AG10803 (cell line): Measurements from ENCODE around the gene PAF1.

ENCODE experiments used
- DNase-seq: peaks from one replicate; pipeline ENCODE4 v3.0.0; 2010; ENCODE audit warnings: low read depth
- H3K4me3 ChIP-seq: 2 replicates; pipeline ENCODE4 v1.5.1; 2011; ENCODE audit warnings: mild to moderate bottlenecking, low read length, control low read depth
- TF ChIP-seq, protein P1 (sequence below): conservative IDR thresholded peaks from 2 replicates; pipeline ENCODE4 v1.5.1; 2011; ENCODE audit warnings: mild to moderate bottlenecking, low read length, control low read depth, inconsistent platforms

PAF1 gene

DNA sequence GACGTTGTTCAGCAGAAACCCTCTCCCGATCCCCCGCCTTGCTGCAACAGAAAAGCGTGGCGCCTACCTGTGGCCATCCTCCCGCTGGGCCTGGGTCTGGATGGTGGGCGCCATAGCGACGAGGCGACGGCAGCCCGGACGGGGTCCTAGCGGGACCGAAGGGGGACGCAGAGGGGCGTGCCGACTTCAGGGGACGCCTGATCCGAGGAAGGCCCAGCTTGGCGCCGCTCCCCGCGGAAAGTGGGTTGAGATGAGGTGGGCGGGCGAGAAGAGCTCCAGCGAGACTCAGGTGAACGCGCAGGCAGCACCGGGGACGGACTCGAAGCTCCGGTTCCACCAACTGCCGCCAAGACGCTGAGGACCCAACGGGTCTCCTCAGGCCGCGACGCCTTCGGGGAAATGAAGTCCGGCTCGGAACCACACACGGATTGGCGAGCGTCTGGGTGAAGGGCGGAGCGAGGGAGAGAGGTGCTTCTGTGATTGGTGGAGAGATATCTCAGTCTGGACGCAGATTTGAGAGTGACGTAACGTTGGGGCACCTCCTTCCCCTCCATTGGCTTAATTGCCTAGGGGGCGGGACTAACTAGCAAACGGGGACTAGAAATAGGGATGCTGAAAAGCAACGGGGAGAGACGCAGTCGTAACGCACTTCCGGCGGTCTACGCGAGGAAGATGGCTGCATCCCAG, at the start of gene PAF1, which contains the start of gene MED29:
PAF1 (minus strand) TSS at position 356 of the 687 bp plus-strand sequence; CDS start at position 114, 242 bp downstream.
MED29 (plus strand) TSS at position 628 of the 687 bp plus-strand sequence; CDS start at position 673, 45 bp downstream.
- DNase-seq, result peak; percentile 99
- TF ChIP-seq, protein P1, sequence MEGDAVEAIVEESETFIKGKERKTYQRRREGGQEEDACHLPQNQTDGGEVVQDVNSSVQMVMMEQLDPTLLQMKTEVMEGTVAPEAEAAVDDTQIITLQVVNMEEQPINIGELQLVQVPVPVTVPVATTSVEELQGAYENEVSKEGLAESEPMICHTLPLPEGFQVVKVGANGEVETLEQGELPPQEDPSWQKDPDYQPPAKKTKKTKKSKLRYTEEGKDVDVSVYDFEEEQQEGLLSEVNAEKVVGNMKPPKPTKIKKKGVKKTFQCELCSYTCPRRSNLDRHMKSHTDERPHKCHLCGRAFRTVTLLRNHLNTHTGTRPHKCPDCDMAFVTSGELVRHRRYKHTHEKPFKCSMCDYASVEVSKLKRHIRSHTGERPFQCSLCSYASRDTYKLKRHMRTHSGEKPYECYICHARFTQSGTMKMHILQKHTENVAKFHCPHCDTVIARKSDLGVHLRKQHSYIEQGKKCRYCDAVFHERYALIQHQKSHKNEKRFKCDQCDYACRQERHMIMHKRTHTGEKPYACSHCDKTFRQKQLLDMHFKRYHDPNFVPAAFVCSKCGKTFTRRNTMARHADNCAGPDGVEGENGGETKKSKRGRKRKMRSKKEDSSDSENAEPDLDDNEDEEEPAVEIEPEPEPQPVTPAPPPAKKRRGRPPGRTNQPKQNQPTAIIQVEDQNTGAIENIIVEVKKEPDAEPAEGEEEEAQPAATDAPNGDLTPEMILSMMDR, result no peak
- H3K4me3 ChIP-seq, result peak within 1 kb of the TSS; percentile 98

DNA sequence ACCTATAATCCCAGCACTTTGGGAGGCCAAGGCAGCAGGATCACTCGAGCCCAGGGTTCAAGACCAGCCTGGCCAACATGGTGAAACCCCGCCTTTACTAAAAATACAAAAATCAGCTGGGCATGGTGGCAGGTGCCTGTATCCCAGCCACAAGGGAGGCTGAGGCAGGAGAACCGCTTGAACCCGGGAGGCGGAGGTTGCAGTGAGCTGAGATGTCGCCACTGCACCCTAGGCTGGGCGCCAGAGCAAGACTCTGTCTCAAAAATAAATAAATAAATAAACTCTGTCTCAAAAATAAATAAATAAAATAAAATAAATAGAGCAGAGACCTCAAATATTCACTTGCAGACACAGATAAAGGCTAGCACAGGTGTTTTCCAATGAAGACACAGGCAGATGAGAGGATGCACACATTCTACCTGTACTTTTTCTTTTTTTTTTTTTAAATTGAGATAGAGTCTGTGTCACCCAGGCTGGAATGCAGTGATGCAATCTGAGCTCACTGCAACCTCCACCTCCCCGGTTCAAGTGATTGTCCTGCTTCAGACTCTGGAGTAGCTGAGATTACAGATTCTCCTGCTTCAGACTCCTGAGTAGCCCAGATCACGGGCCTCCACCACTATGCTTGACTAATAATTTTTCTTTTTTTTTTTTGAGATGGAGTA, 47.5 kb upstream of the PAF1 start:
- DNase-seq, result peak; percentile 27
- TF ChIP-seq, protein P1, result no peak
- no peak overlapping the region for H3K4me3 ChIP-seq

DNA sequence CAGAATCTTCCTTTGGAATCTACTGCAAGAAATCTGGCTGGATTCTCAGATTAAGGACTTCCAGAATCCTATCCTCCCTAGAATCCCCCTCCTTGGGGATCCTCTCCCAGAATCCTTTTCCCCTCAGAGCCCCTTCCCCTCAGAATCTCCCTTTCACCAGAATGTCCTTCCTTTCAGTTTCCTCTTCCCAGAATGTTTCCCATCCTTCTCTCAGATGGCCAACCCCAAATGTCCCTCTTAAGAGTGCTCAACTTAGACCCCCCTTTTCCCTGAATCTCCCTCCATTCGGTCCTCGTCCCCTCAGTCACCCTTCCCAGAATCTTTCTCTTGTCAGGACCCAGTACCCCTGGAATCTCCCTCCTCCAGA, 45.4 kb upstream of the PAF1 start:
- DNase-seq, result no peak

DNA sequence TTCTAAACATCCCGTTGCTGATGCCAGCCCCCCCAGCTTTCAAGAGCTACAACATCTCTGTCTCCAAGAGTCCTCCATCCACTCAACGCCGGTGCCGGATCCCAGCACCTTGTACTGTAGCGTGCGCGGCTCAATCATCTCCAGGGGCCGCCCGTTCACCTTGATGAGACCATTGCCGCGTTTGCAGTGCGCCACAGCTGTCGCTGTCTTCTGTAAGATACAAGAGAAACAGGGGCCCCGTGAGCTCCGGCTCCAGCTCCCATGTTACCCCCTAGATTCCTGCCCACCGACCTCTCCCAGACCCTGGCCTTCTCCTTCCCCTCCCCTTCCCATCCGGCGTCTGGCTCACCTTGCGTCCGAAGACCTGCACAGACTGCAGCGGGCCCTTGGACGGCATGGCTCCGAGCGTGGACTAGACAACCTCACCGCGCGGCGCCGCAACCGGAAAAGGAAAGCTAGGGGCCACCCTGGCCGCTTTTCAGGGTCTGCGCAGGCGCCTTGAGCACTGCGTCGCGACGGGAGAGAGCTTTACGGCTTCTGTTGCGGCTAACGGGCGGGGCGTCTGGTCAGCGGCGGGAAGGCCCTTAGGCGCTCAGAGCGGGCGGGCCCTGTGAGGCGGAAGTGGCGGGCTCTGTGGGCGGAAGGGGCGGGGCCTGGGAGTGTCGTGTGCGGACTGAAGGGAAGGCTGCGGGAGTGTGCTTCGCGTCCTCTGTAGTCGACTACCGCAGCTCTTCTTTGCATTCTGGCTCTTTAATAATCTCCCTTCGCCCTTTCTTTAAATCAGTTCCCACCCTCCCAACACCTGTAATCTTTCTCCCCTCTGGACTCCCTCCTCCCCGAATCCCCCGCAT, 44.8 kb upstream of the PAF1 start, which contains the start of gene RPS16:
RPS16 (minus strand) TSS at position 451 of the 851 bp plus-strand sequence; CDS start at position 397, 54 bp downstream.
- peak within 1 kb of the TSS; percentile 99 for H3K4me3 ChIP-seq
- peak; percentile 97 for DNase-seq
- TF ChIP-seq, protein P1, result no peak

More for the DNA sequence above, 45.4 kb upstream of the PAF1 start:
- peak overlapping the region; percentile 69 for H3K4me3 ChIP-seq
- TF ChIP-seq, protein P1, result no peak

DNA sequence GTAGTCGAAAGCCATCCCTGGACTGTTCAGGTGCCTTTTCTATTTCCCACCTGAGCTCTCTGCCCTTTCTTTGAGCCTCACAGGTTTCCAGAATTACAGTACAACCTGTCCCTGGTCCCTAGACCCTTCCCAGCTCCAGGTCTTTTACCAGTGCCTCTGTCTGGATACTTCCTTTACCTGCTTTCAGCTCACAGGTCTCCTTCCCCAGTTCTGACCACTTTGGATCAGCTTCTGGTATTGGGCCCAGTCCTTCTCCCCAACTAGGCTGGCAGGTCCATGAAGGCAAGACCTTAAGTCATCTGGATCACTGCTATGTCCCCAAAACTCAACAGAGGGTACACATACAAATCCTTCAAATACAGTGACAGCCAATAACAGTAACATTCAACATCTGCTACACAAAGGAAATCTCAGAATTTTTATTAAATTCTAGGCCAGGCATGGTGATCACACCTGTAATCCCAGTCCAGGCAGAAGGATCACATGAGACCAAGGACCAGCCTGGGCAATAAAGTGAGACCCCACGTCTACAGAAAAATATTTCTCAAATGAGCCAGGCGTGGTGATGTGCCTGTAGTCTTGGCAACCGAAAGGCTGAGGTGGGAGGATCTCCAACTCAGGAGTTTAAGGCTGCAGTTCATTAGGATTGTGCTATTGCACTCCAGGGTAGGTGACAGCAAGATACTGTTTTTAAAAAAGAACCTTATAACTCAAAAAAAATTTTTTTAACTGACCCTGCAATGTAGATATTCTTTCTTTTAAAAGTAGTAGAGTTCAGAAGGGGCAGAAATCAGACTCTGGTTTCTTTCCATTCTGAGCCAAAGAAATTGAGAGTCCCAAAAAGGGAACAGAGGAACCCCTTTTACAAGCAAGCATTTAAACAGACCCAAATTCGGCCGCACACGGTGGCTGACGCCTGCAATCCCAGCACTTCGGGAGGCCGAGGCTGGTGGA, 43.5 kb upstream of the PAF1 start:
- peak; percentile 16 for DNase-seq
- H3K4me3 ChIP-seq, result peak overlapping the region; percentile 99

More for the DNA sequence above, 43.5 kb upstream of the PAF1 start:
- TF ChIP-seq, protein P1, result no peak
